AG04449 (cell line): ENCODE results near the gene CYB561D1.
A peak's percentile ranks its signal among the peaks of the same experiment; 100 is the strongest.

ENCODE experiments used
- CTCF ChIA-PET: fragments of 350-600 bp; formaldehyde crosslinking; extraction: SDS; loops from one replicate; lab custom pipeline; 2021; ENCODE audit warnings: antibody characterized with exemption; lab: Yijun Ruan, JAX
- POLR2A ChIA-PET: fragments of 400-600, 350-600 bp; formaldehyde crosslinking; extraction: SDS; loops from one replicate; lab custom pipeline; 2020; ENCODE audit warnings: antibody characterized with exemption, inconsistent platforms; lab: Yijun Ruan, JAX
- DNase-seq: peaks from one replicate; pipeline ENCODE4 v3.0.0-alpha.2; 2010; ENCODE audit warnings: low read depth, low spot score
- H3K4me3 ChIP-seq: 2 replicates; pipeline ENCODE4 v1.5.1; 2011; ENCODE audit warnings: low read depth, mild to moderate bottlenecking, control low read depth, low read length
- CTCF ChIP-seq: IDR thresholded peaks from one replicate; pipeline ENCODE4 v1.5.1; 2011; ENCODE audit warnings: mild to moderate bottlenecking, moderate library complexity, low read length, control low read depth, inconsistent platforms; ENCODE audit not compliant: insufficient read depth; ENCODE audit errors: missing control alignments

The CYB561D1 gene

GRCh38 chr1:109513110-109513710, 19.3 kb downstream of the CYB561D1 start:
- no peak for TF ChIP-seq CTCF
- no peak for DNase-seq
- ChIA-PET POLR2A (no interaction called here), CTCF (interaction anchor here (24.0 to 43.1 kb wide), 2 partner anchors 19 to 21 kb away, joined by 657 to 2790 read pairs; partner anchors contain the start of genes ATXN7L2, CYB561D1 and GPR61)
- no peak overlapping the region for H3K4me3 ChIP-seq

- no peak for TF ChIP-seq CTCF
- ChIA-PET POLR2A (no interaction called here), CTCF (interaction anchor here (0.7 to 43.1 kb wide), 3 partner anchors 19 to 258 kb away, joined by 3 to 2790 read pairs (median 657); partner anchors contain the start of genes ATXN7L2, CYB561D1 and GPR61)
Measured at GRCh38 chr1:109514846-109515245, 21.0 kb downstream of the CYB561D1 start.

GRCh38 chr1:109516872-109517271, 23.0 kb downstream of the CYB561D1 start:
- TF ChIP-seq CTCF = no peak
- H3K4me3 ChIP-seq = no peak overlapping the region
- POLR2A ChIA-PET = interaction anchor here (1.0 kb wide), 1 partner anchor 13 kb away, joined by 4 read pairs; no protein-coding TSS in a partner anchor
- peak; percentile 54 for DNase-seq
- CTCF ChIA-PET = interaction anchor here (0.7 to 43.1 kb wide), 4 partner anchors 17 to 117 kb away, joined by 3 to 2790 read pairs (median 330); partner anchors contain the start of genes ATXN7L2, CYB561D1, GNAI3 and GPR61

More at GRCh38 chr1:109514846-109515245, 21.0 kb downstream of the CYB561D1 start:
- H3K4me3 ChIP-seq = no peak overlapping the region
- no peak for DNase-seq

GRCh38 chr1:109517337-109517736, 23.4 kb downstream of the CYB561D1 start:
- no peak for DNase-seq
- CTCF ChIA-PET = interaction anchor here (0.7 to 43.1 kb wide), 3 partner anchors 17 to 31 kb away, joined by 3 to 2790 read pairs (median 657); partner anchors contain the start of genes ATXN7L2, CYB561D1, GNAI3 and GPR61
- POLR2A ChIA-PET = no interaction called here
- no peak overlapping the region for H3K4me3 ChIP-seq
- no peak for TF ChIP-seq CTCF

GRCh38 chr1:109521002-109521951, 27.4 kb downstream of the CYB561D1 start:
- ChIA-PET POLR2A (no interaction called here), CTCF (interaction anchor here (0.8 to 43.1 kb wide), 5 partner anchors 11 to 27 kb away, joined by 3 to 2790 read pairs (median 657); partner anchors contain the start of genes AMIGO1, ATXN7L2, CYB561D1 and GPR61)
- TF ChIP-seq CTCF = no peak
- H3K4me3 ChIP-seq = no peak overlapping the region
- no peak for DNase-seq

- DNase-seq = no peak
- no peak overlapping the region for H3K4me3 ChIP-seq
- POLR2A ChIA-PET = no interaction called here
- CTCF ChIA-PET = interaction anchor here (3.8 to 26.3 kb wide), 2 partner anchors 10 to 23 kb away, joined by 58 to 2790 read pairs; partner anchors contain the start of genes AMIGO1, ATXN7L2 and CYB561D1
- no peak for TF ChIP-seq CTCF
Measured at GRCh38 chr1:109522026-109522425, 28.1 kb downstream of the CYB561D1 start.
